T-helper 9 cell (primary cell): ENCODE results near the gene CCDC14.
"Not testable (repeated sequence)": the region's sequence is repeated elsewhere in the genome, so short reads cannot be mapped to it uniquely, and the experiment has no call there.

Experiments used
- DNase-seq: peaks from one replicate; pipeline ENCODE4 v3.0.0-alpha.2; 2020

Gene CCDC14

GRCh38 chr3:123892195-123892594 is 68.8 kb downstream of the CCDC14 start:
- no peak for DNase-seq

GRCh38 chr3:123890991-123891390 is 70.0 kb downstream of the CCDC14 start:
- not testable (repeated sequence) for DNase-seq

GRCh38 chr3:123890162-123890561 is 70.9 kb downstream of the CCDC14 start:
- DNase-seq, result not testable (repeated sequence)

- DNase-seq, result no peak
These were observed 76.0 kb downstream of the CCDC14 start for GRCh38 chr3:123884993-123885392.

GRCh38 chr3:123884203-123884831 is 76.7 kb downstream of the CCDC14 start, which contains the start of gene MYLK:
TSS of gene MYLK (minus strand) at chr3:123884332. CDS start at chr3:123793841, 90,491 bp downstream.
- no peak for DNase-seq

GRCh38 chr3:123883701-123884202 is 77.3 kb downstream of the CCDC14 start:
- DNase-seq, result no peak

GRCh38 chr3:123883111-123883510 is 77.9 kb downstream of the CCDC14 start:
- DNase-seq, result no peak

- no peak for DNase-seq
These were observed 79.3 kb downstream of the CCDC14 start for GRCh38 chr3:123881771-123882170.

- no peak for DNase-seq
These were observed 79.9 kb downstream of the CCDC14 start for GRCh38 chr3:123880998-123881561.

- DNase-seq, result no peak
These were observed 82.2 kb downstream of the CCDC14 start for GRCh38 chr3:123878807-123879206.

- no peak for DNase-seq
These were observed 83.1 kb downstream of the CCDC14 start for GRCh38 chr3:123877965-123878364.

- DNase-seq, result no peak
These were observed 83.6 kb downstream of the CCDC14 start for GRCh38 chr3:123877466-123877865.

- no peak for DNase-seq
These were observed 84.2 kb downstream of the CCDC14 start for GRCh38 chr3:123876858-123877257.

GRCh38 chr3:123872621-123873020 is 88.4 kb downstream of the CCDC14 start:
- DNase-seq, result no peak

GRCh38 chr3:123871946-123872345 is 89.1 kb downstream of the CCDC14 start:
- no peak for DNase-seq

GRCh38 chr3:123870033-123870432 is 91.0 kb downstream of the CCDC14 start:
- DNase-seq, result no peak

GRCh38 chr3:123869165-123869564 is 91.9 kb downstream of the CCDC14 start:
- no peak for DNase-seq

- no peak for DNase-seq
These were observed 96.3 kb downstream of the CCDC14 start for GRCh38 chr3:123864706-123865105.
